Hypothalamus (tissue), 51 donors: ENCODE measurements around the gene WASF2.
"Not testable (repeated sequence)": the region's sequence is repeated elsewhere in the genome, so short reads cannot be mapped to it uniquely, and the experiment has no call there.

Experiments used
- DNase-seq, 51 donors: peaks; one replicate each; lab custom pipeline; 2025; lab: John Stamatoyannopoulos, UW

WASF2 gene

GRCh38 chr1:27400963-27401341 is 89.0 kb downstream of the WASF2 start:
- no peak for DNase-seq

DNA sequence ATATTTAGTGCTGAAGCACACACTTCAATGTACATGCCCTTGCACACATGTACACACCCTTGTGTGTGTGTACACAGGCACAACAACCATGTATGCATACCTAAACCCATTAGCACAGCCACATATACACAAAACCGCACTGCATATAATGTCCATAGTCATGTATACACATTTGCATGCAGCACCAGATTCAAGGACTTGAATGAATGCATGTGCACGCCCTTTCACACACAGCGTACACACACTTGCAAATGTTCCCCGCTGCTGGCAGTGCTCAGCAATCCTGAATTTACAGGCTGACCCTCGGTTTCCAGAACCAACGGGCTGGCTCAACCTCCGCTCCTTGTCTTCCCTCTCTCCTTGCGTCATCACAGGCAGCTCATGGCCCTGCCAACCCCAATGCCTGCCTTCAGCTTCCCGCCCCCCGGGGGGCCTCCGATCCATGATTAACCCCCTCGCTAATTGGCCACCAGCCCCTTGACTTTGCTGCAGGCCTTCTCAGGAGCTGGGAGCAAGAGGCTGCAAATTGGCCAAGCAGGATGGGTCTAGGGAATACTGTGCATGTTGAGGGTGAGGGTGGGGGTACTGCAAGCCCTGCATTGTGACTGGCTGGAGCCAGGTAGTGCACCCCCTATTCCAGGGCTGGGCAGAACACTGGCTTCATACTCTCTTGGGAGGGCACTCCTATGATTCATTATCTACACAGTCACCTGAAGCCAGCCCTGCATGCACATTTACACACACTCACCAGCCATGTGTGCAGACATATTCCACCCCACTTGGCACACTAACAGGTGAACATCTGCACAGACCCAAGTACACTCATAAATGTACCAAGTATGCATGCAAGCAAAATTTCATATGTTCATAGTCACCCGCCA is 89.6 kb downstream of the WASF2 start:
- DNase-seq = peak in 4 of 51 donors; percentile 9 to 25 (median 18)

- DNase-seq = no peak
Observed at GRCh38 chr1:27399251-27400025, 90.5 kb downstream of the WASF2 start.

- DNase-seq = no peak
Observed at GRCh38 chr1:27398405-27399149, 91.4 kb downstream of the WASF2 start.

DNA sequence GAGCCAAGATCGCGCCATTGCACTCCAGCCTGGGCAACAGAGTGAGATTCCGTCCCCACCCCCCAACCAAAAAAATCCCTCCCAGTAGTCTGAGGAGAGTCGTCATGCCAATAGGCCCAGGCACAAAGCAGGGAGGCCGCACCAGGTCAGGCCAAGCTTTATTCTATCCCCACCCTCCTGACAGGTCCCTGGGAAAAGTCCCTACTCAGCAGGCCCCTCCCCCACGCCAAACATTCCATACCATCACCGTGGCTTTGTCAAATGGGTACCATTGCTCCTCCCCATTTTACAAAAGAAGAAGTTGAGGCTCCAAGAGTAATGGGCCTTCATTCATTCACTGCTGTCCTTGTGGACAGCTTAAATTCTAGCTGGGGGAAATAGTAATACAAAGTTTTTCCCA is 92.2 kb downstream of the WASF2 start:
- no peak for DNase-seq

- no peak for DNase-seq
Observed at GRCh38 chr1:27397110-27397509, 92.9 kb downstream of the WASF2 start.

GRCh38 chr1:27395441-27396195 is 94.3 kb downstream of the WASF2 start:
- DNase-seq = peak in 43 of 51 donors; percentile 13 to 78 (median 50)

GRCh38 chr1:27394925-27395324 is 95.0 kb downstream of the WASF2 start:
- DNase-seq = no peak

GRCh38 chr1:27394282-27394658 is 95.7 kb downstream of the WASF2 start:
- DNase-seq = no peak

DNA sequence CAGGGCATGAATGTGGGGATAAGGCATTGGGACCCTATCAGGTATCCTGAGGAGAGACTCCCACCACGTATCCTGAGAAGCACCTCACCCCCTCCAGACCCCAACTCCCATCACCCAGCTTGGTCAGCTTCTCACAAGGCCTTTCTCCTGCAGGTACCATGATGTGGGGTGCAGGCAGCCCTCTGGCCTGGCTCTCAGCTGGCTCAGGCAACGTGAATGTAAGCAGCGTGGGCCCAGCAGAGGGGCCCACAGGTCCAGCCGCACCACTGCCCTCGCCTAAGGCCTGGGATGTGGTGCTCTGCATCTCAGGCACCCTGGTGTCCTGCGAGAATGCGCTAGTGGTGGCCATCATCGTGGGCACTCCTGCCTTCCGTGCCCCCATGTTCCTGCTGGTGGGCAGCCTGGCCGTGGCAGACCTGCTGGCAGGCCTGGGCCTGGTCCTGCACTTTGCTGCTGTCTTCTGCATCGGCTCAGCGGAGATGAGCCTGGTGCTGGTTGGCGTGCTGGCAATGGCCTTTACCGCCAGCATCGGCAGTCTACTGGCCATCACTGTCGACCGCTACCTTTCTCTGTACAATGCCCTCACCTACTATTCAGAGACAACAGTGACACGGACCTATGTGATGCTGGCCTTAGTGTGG is 96.2 kb downstream of the WASF2 start:
- DNase-seq = no peak

GRCh38 chr1:27392778-27393635 is 97.0 kb downstream of the WASF2 start:
- peak in 1 of 51 donors; percentile 66 for DNase-seq

DNA sequence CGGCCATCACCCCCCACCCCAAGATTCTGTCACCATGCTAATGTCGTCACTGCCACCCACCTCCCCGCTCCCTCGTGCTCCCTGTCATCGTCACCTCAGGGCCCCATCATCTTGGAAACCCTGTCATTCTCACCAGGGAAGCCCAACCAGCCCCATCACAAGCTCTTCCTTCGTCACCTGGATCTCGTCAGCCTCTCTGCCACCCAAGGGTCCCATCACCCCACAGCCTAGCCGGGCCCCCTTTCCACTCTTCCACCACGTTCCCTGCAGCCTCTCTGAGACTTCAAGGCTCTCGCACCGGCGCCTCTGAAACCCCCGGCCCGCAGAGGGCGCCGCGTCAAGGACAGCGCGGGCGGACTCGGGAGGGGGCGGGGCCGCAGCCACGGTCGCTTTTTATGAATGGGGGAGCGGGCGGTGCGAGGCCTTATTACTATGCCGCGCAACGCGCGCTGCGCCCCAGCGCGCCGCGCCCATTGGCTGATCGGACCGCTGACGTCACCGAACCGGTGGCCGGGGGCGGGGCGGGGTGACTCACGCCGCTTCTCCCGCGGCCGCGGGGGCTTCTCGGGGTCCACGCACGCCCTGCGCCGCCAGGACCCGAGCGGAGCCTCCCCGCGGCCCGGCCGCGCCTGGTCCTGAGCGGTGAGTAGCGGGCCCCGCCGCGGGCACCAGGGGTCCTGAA is 97.7 kb downstream of the WASF2 start, which contains the start of gene GPR3:
Gene GPR3 (plus strand): TSS at position 527 of the 682 bp plus-strand sequence. CDS start 1,177 bp downstream, outside the sequence.
- peak in 49 of 51 donors; percentile 24 to 92 (median 81) for DNase-seq

DNA sequence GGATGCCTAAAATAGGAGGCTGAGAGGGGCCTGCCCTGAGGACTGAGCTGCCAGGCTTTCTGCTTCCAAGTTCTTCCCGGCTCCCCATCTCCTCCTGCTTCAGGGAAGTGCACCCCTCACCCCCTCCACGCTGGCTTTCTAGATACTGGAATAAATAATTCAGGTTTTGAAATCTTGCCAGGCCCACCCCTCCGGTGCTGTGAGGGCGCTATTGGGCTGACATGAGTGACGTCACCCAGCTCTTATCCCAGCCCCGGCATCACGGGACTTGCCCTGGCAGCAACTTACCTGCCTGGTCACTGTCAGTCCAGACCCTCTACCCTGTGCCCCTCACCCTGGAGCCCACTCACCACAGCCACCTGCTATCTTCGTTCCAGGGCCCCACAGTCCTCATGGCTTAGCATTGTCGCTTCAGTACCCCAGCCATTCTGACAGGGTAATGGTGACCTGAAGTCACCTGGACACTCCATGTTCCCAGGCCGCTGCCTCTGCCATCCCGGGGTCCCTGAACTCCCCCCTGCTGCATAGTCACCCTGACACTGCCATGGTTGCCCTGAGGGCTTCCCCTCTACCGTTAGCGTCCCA is 98.4 kb downstream of the WASF2 start:
- DNase-seq = peak in 34 of 51 donors; percentile 9 to 67 (median 46)

DNA sequence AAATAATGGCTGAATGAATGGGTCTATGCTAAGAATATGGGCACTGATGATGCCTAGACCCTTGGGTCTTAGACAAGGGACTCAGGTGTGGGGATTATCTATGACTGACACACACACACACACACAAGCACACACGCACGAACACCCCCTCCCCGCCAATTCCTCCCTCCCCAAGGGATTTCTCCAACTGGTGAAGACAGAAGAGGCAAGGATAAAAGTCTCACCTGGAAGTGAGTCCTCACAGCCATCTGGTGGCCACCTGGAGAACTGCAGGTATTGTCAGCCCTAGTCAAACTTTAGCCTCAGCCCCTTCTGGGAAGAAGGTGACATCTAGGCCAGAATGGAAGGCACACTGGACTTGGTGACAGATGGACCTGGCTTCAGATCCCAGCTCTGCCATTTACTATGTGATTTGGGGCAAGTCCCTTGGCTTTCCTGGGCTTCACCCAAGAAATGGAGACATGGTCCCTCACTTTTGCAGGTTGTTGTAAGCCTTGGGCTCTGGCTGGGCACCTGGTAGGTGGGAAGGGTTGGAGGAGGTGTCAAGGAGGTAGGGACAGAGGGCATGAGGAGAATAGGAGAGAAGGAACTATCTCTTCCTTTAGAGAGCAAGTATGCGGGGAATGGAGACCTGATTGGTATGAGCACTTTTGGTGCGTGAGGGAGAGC is 101.5 kb downstream of the WASF2 start:
- DNase-seq = peak in 28 of 51 donors; percentile 5 to 50 (median 22)

DNA sequence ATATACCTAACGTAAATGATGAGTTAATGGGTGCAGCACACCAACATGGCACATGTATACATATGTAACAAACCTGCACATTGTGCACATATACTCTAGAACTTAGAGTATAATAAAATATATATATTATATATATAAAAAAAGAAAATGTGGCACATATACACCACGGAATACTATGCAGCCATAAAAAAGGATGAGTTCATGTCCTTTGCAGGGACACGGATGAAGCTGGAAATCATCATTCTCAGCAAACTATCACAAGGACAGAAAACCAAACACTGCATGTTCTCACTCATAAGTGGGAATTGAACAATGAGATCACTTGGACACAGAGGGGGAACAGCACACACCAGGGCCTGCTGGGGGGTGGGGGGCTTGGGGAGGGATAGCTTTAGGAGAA is 105.2 kb downstream of the WASF2 start:
- not testable (repeated sequence) for DNase-seq

GRCh38 chr1:27383661-27384060 is 106.3 kb downstream of the WASF2 start:
- DNase-seq = no peak

GRCh38 chr1:27383039-27383605 is 106.8 kb downstream of the WASF2 start, which contains the start of gene CD164L2:
TSS of gene CD164L2 (minus strand) at chr1:27383333. CDS start at chr1:27383239, 94 bp downstream.
- DNase-seq = no peak
